Psoas muscle (tissue), 8 donors: ENCODE results near the gene ZBTB7C. TPM values are rescaled to one million over a fixed set of nuclear protein-coding genes. Genes with fewer than 3 reads are reported as not detected.

Experiments used
- ATAC-seq, 4 donors: fragments of 200-7000 bp; cut with Tn5 transposase; one replicate each; pipeline ENCODE4 v1.9.1; 2020; ENCODE audit warnings: moderate library complexity in 3 of 4, mild to moderate bottlenecking in 2 of 4
- DNase-seq, 2 donors: peaks; one replicate each; pipeline ENCODE4 v3.0.0-alpha.2; 2020
- H3K27ac ChIP-seq: fragments of 200-600 bp; one replicate; pipeline ENCODE4 v1.8.0; 2022
- H3K27me3 ChIP-seq, 3 donors: fragments of 200-600 bp in 1 of 3; one replicate each; pipeline versions ENCODE4 v1.6.1 to v1.8.0; 2013 to 2022; ENCODE audit warnings: low read length in 2 of 3, mild to moderate bottlenecking in 2 of 3, moderate library complexity in 1 of 3; ENCODE audit not compliant: insufficient read depth in 3 of 3
- H3K36me3 ChIP-seq, 2 donors: fragments of 200-600 bp in 1 of 2; one replicate each; pipeline versions ENCODE4 v1.6.1 to v1.8.0; 2013 to 2022; ENCODE audit warnings: low read depth in 1 of 2, mild to moderate bottlenecking in 1 of 2, moderate library complexity in 1 of 2; ENCODE audit not compliant: insufficient read depth in 1 of 2
- H3K4me1 ChIP-seq: fragments of 200-600 bp; one replicate; pipeline ENCODE4 v1.8.0; 2022
- H3K4me3 ChIP-seq: fragments of 200-600 bp; one replicate; pipeline ENCODE4 v1.8.0; 2022; ENCODE audit warnings: mild to moderate bottlenecking
- H3K9me3 ChIP-seq: fragments of 200-600 bp; one replicate; pipeline ENCODE4 v1.8.0; 2022
- WGBS, 3 donors: extraction: QIAGEN DNeasy Blood & Tissue Kit; methylation state at CpG; one replicate each; pipeline versions ENCODE4 v1.1.6 to v1.1.7; 2013; 5-methylcytosine and 5-hydroxymethylcytosine counted together
- intact Hi-C, 2 donors: fragments of 100-400 bp; cut with DNase I; formaldehyde crosslinking; loops; one replicate each; pipeline versions ENCODE4 v1.11.0 to v1.14.2; 2022
- polyA plus RNA-seq, 3 donors: library from polyadenylated mRNA; stranded (reverse); fragments of 200-250 nt; gene quantifications; one replicate each; pipeline ENCODE4 v1.2.3, GENCODE V29; 2013
- total RNA-seq, 4 donors: library from RNA; stranded (reverse); fragmentation: NEBNext Ultra II Directional in 2 of 4; extraction: Animal tissue kit (Norgen Biotek cat#: 25700) in 2 of 4; gene quantifications; one replicate each; pipeline versions ENCODE4 v1.2.1 to v1.2.4, GENCODE V29; 2021 to 2023
- TF ChIP-seq, protein P1 (sequence below): fragments of 200-600 bp; IDR thresholded peaks from one replicate; pipeline ENCODE4 v1.8.0; 2022; ENCODE audit warnings: antibody characterized with exemption
- donor health status: healthy with polysubstance abuse.
- donor health status: DM: no; HTN: no; CAD: no; lungs with moderate emphysema.
- donor health status: Bipolar disorder and iron deficiency.
- donor health status: healthy.
- donor health status: DM: yes; HTN: yes; CAD: no.
- donor health status: DM: no; HTN: no; CAD: no.
- donor health status: DM: no; HTN: no; CAD: no.
- donor health status: DM: yes; HTN: yes; CAD: no.

ZBTB7C gene
- total and polyA plus RNA-seq, 7 donors = 0.34 to 2.9 (median 0.78) TPM

DNA sequence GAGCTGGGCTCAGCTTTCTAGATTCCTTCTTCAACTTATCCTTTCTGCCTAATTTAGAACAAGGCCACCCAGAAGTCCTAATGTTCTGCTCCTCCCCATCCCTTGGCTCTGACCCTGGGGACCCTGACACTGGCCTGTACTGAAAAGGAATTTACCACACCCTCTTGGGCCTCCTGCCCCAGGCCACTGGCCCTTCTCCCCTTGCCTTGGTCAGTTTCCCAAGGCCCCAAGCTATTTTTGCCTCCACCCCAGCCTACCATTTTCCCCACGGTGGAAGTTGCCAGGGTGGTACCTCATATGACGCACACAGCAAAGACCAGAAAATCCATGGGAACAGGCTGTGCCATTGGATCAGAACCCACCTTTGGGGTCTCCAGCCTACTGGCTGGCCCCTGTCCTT is 72.1 kb downstream of the ZBTB7C start:
- no peaks in the 10 kb centered on the region for H3K27me3 ChIP-seq
- no peak for DNase-seq
- intact Hi-C loops = no loop called here
- H3K36me3 ChIP-seq = no peaks in the 10 kb centered on the region
- H3K4me3 ChIP-seq = no peak overlapping the region
- H3K27ac ChIP-seq = no peak overlapping the region
- H3K9me3 ChIP-seq = no peaks in the 10 kb centered on the region
- no peaks in the 10 kb centered on the region for H3K4me1 ChIP-seq
- 36 to 66% (median 58%) methylated on average over 2 of the region's 2 CpGs for WGBS, 3 donors
- TF ChIP-seq, protein P1, sequence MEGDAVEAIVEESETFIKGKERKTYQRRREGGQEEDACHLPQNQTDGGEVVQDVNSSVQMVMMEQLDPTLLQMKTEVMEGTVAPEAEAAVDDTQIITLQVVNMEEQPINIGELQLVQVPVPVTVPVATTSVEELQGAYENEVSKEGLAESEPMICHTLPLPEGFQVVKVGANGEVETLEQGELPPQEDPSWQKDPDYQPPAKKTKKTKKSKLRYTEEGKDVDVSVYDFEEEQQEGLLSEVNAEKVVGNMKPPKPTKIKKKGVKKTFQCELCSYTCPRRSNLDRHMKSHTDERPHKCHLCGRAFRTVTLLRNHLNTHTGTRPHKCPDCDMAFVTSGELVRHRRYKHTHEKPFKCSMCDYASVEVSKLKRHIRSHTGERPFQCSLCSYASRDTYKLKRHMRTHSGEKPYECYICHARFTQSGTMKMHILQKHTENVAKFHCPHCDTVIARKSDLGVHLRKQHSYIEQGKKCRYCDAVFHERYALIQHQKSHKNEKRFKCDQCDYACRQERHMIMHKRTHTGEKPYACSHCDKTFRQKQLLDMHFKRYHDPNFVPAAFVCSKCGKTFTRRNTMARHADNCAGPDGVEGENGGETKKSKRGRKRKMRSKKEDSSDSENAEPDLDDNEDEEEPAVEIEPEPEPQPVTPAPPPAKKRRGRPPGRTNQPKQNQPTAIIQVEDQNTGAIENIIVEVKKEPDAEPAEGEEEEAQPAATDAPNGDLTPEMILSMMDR = no peak
- ATAC-seq = no peak

DNA sequence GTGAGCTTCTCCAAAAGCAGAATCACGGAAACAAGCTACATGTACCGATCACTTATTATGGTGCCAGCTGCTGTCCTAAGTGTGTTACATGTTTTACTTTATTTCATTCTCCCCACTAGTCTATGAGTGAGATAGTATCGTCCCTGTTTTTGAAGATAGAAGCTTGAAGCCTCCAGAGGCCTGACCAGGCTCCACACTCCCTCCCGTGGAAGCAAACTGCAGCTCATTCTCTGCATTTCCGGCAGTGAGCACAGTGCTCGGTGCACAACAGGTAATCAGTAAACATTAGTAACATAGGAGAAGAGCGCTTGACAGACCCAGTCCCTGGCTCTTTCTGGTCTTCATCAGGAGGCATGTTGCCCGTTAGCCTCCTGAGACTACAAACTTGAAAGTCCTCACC is 72.9 kb downstream of the ZBTB7C start:
- H3K9me3 ChIP-seq = no peaks in the 10 kb centered on the region
- ATAC-seq = no peak
- TF ChIP-seq, protein P1 = peak; percentile 4
- H3K36me3 ChIP-seq = no peaks in the 10 kb centered on the region
- intact Hi-C loops = no loop called here
- H3K4me1 ChIP-seq = no peaks in the 10 kb centered on the region
- H3K4me3 ChIP-seq = no peak overlapping the region
- 62 to 73% (median 69%) methylated on average over 8 of the region's 8 CpGs for WGBS, 3 donors
- H3K27me3 ChIP-seq = no peaks in the 10 kb centered on the region
- no peak for DNase-seq
- H3K27ac ChIP-seq = no peak overlapping the region

DNA sequence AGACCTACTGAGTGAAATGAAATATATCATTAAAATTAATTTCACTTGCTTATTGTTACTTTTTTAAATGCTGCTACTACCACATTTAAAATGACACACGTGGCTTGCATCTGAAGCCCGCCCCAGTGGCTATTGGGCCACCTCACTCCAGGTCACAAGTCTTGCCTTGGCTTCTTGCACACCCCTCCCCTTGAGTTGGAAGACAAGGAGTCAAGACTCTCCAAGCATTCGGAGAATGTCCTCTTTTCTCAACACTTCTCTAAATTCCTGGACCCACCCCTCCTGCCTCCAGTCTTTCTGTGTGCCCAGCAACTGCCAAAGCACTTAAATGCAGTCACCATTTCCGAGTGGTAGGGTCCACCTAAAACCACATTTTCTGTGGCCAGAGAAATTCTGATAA is 73.4 kb downstream of the ZBTB7C start:
- Histone ChIP-seq H3K4me1 (no peaks in the 10 kb centered on the region), H3K9me3 (no peaks in the 10 kb centered on the region), H3K27me3 (no peaks in the 10 kb centered on the region), H3K4me3 (no peak overlapping the region), H3K27ac (no peak overlapping the region), H3K36me3 (no peaks in the 10 kb centered on the region)
- ATAC-seq = no peak
- DNase-seq = no peak
- intact Hi-C loops = no loop called here
- WGBS, 3 donors = 85 to 89% (median 85%) methylated on average over 4 of the region's 4 CpGs
- TF ChIP-seq, protein P1 = no peak

DNA sequence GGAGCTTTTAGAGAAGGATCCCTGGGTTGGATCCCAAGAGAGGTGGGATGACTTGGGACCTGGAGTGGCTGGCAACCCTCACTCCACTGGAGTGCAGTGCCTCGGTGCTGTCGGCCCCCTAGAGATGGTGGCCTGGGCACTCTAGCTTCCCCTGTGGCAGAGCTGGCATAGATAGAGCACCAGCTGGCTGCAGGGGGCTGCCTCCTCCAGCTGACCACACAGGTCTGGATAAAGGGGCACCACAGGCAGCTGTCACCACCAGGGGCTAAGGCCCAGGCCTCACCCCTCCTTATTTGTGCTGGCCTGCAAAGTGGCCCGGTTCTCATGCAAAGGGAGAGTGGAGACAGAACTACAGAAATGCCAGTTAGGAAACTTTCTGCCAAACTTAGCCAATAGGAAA is 74.3 kb downstream of the ZBTB7C start:
- no peaks in the 10 kb centered on the region for H3K27me3 ChIP-seq
- H3K4me1 ChIP-seq = no peaks in the 10 kb centered on the region
- H3K9me3 ChIP-seq = no peaks in the 10 kb centered on the region
- H3K27ac ChIP-seq = no peak overlapping the region
- DNase-seq = no peak
- WGBS, 3 donors = 72 to 81% (median 76%) methylated on average over 3 of the region's 3 CpGs
- H3K4me3 ChIP-seq = no peak overlapping the region
- TF ChIP-seq, protein P1 = no peak
- no peak for ATAC-seq
- H3K36me3 ChIP-seq = no peaks in the 10 kb centered on the region
- intact Hi-C loops = no loop called here

DNA sequence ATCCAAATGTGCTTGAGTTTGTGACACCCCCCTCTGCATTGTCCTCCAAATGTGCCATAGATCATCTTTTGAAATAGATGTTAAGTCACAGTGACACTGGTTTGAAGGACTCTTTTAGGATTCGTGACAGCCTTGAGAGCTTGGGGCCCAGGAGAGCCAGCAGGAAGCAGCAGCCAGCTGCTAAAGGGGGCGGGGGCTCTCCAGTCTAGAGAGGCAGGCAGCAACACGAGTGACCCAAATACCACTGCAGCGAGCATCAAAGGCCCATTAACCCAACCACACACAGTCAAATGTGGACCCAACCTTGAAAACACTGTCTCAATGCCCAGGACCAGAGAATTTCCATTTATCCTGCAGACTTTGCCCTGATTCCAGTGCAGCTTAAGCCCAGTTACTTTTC is 75.6 kb downstream of the ZBTB7C start:
- no peak for ATAC-seq
- Histone ChIP-seq H3K4me3 (no peak overlapping the region), H3K27ac (no peak overlapping the region), H3K9me3 (no peaks in the 10 kb centered on the region), H3K36me3 (no peaks in the 10 kb centered on the region), H3K4me1 (no peaks in the 10 kb centered on the region), H3K27me3 (no peaks in the 10 kb centered on the region)
- TF ChIP-seq, protein P1 = no peak
- WGBS, 3 donors = 56 to 57% (median 56%) methylated on average over 4 of the region's 4 CpGs
- DNase-seq = no peak
- intact Hi-C loops = no loop called here
